Measurements from ENCODE around the gene RFPL4A.

Gene RFPL4A

DNA sequence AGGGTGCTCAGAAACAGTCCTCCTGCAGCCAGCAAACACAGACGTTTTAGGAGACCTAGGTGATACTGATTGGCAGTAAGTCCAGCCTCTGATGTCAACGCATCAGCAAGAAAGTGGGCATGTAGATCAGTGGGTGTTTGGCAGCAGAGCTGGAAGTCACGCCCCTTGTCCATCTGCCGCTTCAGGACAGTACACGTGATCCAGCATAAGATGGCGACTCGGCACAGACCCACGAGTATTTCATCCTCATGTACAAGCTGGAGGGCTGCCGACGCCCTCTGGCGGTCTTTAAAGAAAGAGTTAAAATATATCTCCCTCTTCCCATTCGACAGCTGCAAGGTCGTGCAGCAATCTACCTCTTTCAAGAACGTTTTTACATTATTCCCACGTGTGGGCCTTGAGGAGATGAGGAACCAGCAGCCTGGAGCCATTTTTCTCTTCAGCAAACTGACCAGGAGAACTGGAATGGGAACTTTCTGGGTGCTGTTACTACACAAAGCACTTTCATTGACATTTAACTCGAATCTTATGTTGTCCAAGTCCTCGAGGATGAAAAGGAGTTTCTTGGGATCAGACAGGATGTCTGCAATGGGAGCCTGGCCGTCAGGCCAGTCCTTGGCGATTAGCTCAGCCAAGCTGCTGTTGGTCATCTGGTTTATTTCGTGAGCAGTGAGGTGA is 50.6 kb downstream of the RFPL4A start:
- DNase-seq: peak; percentile 53

DNA sequence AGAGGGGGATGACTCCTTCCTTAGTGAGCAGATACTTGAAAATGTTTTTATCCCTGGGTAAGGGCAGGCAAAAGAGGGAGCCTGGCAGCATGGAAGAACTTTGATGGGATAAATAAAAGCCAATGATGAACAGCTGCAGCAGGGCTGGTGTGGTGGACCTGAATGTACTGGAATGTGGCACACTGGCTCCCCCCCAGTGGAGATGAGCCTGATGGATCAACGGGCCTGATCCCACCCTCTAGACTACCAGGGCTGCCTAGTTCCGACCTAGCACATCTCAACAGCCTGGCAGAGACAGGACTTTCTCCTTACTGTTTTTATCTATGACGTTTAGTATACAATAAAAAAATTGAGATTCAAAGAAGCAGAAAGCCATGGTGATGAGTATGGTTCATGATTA is 52.4 kb downstream of the RFPL4A start:
- DNase-seq: no peak

DNA sequence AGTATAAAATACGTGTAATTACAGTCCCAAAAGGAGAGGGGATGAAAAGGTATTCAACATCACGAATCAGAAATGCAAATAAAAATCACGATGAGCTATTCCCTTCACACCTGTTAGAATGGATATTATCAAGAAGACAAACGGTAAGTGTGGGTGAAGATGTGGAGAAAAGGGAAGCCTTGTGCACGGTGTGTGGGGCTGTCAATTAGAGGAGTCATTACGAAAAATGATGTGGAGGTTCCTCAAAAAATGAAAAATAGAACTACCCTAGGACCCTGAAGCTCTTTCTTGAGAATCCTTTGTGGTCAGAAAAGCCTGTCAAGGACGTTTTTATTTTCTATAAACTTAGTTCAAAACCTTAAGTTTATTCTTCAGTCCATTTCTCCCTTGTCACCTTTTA is 53.6 kb downstream of the RFPL4A start:
- no peak for DNase-seq
